HEK293 (cell line): ENCODE data around the gene LRP5.

Experiments
- EGR2 ChIP-seq: fragments of 450-650 bp; formaldehyde crosslinking; IDR thresholded peaks from 2 replicates; pipeline ENCODE4 v1.5.1; 2016; ENCODE audit warnings: low read depth, missing biosample characterization, missing genetic modification characterization
- GLIS1 ChIP-seq: fragments of 450-650 bp; formaldehyde crosslinking; IDR thresholded peaks from 2 replicates; pipeline ENCODE4 v1.5.1; 2016; ENCODE audit warnings: missing biosample characterization, missing genetic modification characterization
- HOXC10 ChIP-seq: sonication (generic); formaldehyde crosslinking; IDR thresholded peaks from 2 replicates; pipeline ENCODE4 v1.8.1; 2023; ENCODE audit warnings: mild to moderate bottlenecking, missing genetic modification reagents
- INSM2 ChIP-seq: fragments of 450-650 bp; formaldehyde crosslinking; IDR thresholded peaks from 2 replicates; pipeline ENCODE4 v1.5.1; 2016; ENCODE audit warnings: missing biosample characterization, missing genetic modification characterization
- KLF1 ChIP-seq: fragments of 450-650 bp; formaldehyde crosslinking; IDR thresholded peaks from 2 replicates; pipeline ENCODE4 v1.5.1; 2016; ENCODE audit warnings: missing biosample characterization, missing genetic modification characterization
- KLF17 ChIP-seq: fragments of 450-650 bp; formaldehyde crosslinking; IDR thresholded peaks from 2 replicates; pipeline ENCODE4 v1.5.1; 2016; ENCODE audit warnings: missing biosample characterization, missing genetic modification characterization
- KLF9 ChIP-seq: fragments of 450-650 bp; formaldehyde crosslinking; IDR thresholded peaks from 2 replicates; pipeline ENCODE4 v1.5.1; 2016; ENCODE audit warnings: missing biosample characterization, missing genetic modification characterization, low read depth
- OVOL3 ChIP-seq: fragments of 450-650 bp; formaldehyde crosslinking; IDR thresholded peaks from 2 replicates; pipeline ENCODE4 v1.5.1; 2016; ENCODE audit warnings: missing biosample characterization, missing genetic modification characterization
- PRDM10 ChIP-seq: fragments of 450-650 bp; formaldehyde crosslinking; IDR thresholded peaks from 2 replicates; pipeline ENCODE4 v1.5.1; 2016; ENCODE audit warnings: missing biosample characterization, missing genetic modification characterization
- SP7 ChIP-seq: fragments of 450-650 bp; formaldehyde crosslinking; IDR thresholded peaks from 2 replicates; pipeline ENCODE4 v1.5.1; 2016; ENCODE audit warnings: missing biosample characterization, missing genetic modification characterization
- ZBTB6 ChIP-seq: fragments of 450-650 bp; formaldehyde crosslinking; IDR thresholded peaks from 2 replicates; pipeline ENCODE4 v1.5.1; 2017; ENCODE audit warnings: missing biosample characterization, missing genetic modification characterization
- ZEB2 ChIP-seq: fragments of 450-650 bp; formaldehyde crosslinking; IDR thresholded peaks from 2 replicates; pipeline ENCODE4 v1.5.1; 2016; ENCODE audit warnings: missing biosample characterization, missing genetic modification characterization
- ZNF148 ChIP-seq: fragments of 450-650 bp; formaldehyde crosslinking; IDR thresholded peaks from 2 replicates; pipeline ENCODE4 v1.5.0; 2017; ENCODE audit warnings: missing biosample characterization, missing genetic modification characterization, borderline replicate concordance
- ZNF350 ChIP-seq: fragments of 450-650 bp; formaldehyde crosslinking; IDR thresholded peaks from 2 replicates; pipeline ENCODE4 v1.5.0; 2017; ENCODE audit warnings: missing biosample characterization, mild to moderate bottlenecking, missing genetic modification characterization
- ZNF394 ChIP-seq: fragments of 450-650 bp; formaldehyde crosslinking; IDR thresholded peaks from 2 replicates; pipeline ENCODE4 v1.5.1; 2016; ENCODE audit warnings: missing biosample characterization, missing genetic modification characterization, mild to moderate bottlenecking, moderate library complexity, borderline replicate concordance
- ZNF423 ChIP-seq: fragments of 450-650 bp; formaldehyde crosslinking; IDR thresholded peaks from 2 replicates; pipeline ENCODE4 v1.5.1; 2016; ENCODE audit warnings: missing biosample characterization, missing genetic modification characterization
- TF ChIP-seq, protein P1 (sequence below): fragments of 450-650 bp; formaldehyde crosslinking; IDR thresholded peaks from 2 replicates; pipeline ENCODE4 v1.5.1; 2016; ENCODE audit warnings: missing biosample characterization, missing genetic modification characterization
- TF ChIP-seq, protein P2 (sequence below): fragments of 450-650 bp; formaldehyde crosslinking; IDR thresholded peaks from 2 replicates; pipeline ENCODE4 v1.5.1; 2016; ENCODE audit warnings: missing biosample characterization, missing genetic modification characterization
- TF ChIP-seq, protein P3 (sequence below): fragments of 450-650 bp; formaldehyde crosslinking; IDR thresholded peaks from 2 replicates; pipeline ENCODE4 v1.5.1; 2016; ENCODE audit warnings: missing biosample characterization, missing genetic modification characterization

The LRP5 gene

DNA sequence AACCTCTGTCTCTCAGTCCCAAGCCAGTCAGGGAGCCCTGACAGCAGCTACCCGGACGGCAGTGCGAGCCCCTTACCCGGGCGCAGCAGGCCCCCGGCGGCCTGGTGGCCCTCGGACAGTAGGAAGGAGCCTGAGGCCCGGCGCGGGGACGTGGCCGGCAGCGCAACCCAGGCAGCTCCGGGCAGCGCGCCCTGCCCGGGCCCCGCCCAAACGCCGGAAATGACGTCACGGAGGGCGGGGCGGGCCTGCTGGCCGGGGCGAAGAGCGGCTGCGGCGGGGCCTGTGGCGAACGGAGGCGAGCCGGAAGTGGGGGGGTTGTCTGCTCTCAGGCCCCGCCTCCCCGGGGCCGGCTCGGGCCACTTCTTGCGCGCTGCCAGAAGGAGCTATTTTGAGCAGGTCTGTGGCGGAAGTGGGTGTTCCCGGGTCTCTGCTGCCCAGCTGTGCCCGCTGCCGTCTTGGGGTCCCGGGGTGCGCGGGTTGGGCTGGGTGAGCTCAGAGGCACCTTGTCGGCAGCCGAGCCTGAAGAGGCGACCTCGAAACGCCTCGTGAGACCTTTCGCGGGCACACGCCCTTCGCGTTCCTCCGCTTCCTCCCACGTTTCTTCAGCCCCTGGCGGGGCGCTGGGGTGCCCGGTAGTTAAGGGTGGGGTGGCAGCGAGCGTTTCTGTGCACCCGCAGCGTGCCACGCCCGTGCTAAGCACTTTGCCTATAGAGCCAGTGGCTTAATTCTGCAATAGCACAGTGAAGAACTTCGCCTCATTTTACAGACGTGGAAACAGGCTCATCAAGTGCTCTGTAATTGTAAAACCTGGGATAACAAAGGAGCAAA lies 40.4 kb upstream of the LRP5 start, which contains the start of gene C11orf24 (continued):
- TF ChIP-seq ZNF148 (tag by site-specific recombination) (no peak), ZNF350 (tag by site-specific recombination) (no peak), KLF9 (tag by site-specific recombination) (peak; percentile 46; the same call in 1 of the 2 replicates), OVOL3 (tag by site-specific recombination) (no peak), HOXC10 (no peak), EGR2 (tag by site-specific recombination) (peak; percentile 52), KLF1 (tag by site-specific recombination) (peak; percentile 89), SP7 (tag by site-specific recombination) (peak; percentile 63), ZBTB6 (tag by site-specific recombination) (no peak), ZNF423 (peak; percentile 63; the same call in 1 of the 2 replicates), PRDM10 (tag by site-specific recombination) (0 out of 2 replicates have a peak, but pooled peaks have one; percentile 10), INSM2 (tag by site-specific recombination) (0 out of 2 replicates have a peak, but pooled peaks have one; percentile 21), KLF17 (tag by site-specific recombination) (peak; percentile 65), ZEB2 (tag by site-specific recombination) (peak; percentile 74), ZNF394 (no peak), GLIS1 (tag by site-specific recombination) (no peak)
- TF ChIP-seq, protein P1, sequence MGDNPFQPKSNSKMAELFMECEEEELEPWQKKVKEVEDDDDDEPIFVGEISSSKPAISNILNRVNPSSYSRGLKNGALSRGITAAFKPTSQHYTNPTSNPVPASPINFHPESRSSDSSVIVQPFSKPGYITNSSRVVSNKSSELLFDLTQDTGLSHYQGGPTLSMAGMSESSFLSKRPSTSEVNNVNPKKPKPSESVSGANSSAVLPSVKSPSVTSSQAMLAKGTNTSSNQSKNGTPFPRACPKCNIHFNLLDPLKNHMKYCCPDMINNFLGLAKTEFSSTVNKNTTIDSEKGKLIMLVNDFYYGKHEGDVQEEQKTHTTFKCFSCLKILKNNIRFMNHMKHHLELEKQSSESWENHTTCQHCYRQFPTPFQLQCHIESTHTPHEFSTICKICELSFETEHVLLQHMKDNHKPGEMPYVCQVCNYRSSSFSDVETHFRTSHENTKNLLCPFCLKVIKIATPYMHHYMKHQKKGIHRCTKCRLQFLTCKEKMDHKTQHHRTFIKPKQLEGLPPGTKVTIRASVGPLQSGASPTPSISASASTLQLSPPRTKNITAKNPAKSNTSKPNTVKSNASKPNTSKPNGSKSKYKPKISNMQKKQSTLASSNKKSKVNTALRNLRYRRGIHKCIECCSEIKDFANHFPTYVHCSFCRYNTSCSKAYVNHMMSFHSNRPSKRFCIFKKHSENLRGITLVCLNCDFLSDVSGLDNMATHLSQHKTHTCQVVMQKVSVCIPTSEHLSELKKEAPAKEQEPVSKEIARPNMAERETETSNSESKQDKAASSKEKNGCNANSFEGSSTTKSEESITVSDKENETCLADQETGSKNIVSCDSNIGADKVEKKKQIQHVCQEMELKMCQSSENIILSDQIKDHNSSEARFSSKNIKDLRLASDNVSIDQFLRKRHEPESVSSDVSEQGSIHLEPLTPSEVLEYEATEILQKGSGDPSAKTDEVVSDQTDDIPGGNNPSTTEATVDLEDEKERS (tag by site-specific recombination) = no peak
- TF ChIP-seq, protein P2, sequence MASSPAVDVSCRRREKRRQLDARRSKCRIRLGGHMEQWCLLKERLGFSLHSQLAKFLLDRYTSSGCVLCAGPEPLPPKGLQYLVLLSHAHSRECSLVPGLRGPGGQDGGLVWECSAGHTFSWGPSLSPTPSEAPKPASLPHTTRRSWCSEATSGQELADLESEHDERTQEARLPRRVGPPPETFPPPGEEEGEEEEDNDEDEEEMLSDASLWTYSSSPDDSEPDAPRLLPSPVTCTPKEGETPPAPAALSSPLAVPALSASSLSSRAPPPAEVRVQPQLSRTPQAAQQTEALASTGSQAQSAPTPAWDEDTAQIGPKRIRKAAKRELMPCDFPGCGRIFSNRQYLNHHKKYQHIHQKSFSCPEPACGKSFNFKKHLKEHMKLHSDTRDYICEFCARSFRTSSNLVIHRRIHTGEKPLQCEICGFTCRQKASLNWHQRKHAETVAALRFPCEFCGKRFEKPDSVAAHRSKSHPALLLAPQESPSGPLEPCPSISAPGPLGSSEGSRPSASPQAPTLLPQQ = no peak
- TF ChIP-seq, protein P3, sequence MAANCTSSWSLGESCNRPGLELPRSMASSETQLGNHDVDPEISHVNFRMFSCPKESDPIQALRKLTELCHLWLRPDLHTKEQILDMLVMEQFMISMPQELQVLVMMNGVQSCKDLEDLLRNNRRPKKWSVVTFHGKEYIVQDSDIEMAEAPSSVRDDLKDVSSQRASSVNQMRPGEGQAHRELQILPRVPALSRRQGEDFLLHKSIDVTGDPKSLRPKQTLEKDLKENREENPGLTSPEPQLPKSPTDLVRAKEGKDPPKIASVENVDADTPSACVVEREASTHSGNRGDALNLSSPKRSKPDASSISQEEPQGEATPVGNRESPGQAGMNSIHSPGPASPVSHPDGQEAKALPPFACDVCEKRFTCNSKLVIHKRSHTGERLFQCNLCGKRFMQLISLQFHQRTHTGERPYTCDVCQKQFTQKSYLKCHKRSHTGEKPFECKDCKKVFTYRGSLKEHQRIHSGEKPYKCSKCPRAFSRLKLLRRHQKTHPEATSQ (tag by site-specific recombination) = no peak
